Lung (tissue), 12 donors: ENCODE data around the gene RRP1B. TPM values are rescaled to one million over a fixed set of nuclear protein-coding genes. Genes with fewer than 3 reads are reported as not detected.

Experiments used
- ATAC-seq: fragments of 200-7000 bp; cut with Tn5 transposase; one replicate; pipeline ENCODE4 v1.9.1; 2020; ENCODE audit warnings: moderate number of reproducible peaks; ENCODE audit not compliant: insufficient read depth, low FRiP score
- DNase-seq, 3 donors: peaks; one replicate each; pipeline ENCODE4 v3.0.0-alpha.2; 2013 to 2017
- H3K27ac ChIP-seq, 2 donors: one replicate each; pipeline ENCODE4 v1.5.1; 2013; ENCODE audit warnings: mild to moderate bottlenecking in 2 of 2, moderate library complexity in 2 of 2, control low read depth in 1 of 2, inconsistent platforms in 1 of 2, low read depth in 1 of 2, low read length in 1 of 2
- H3K27me3 ChIP-seq, 3 donors: one replicate each; pipeline ENCODE4 v1.5.1; 2013; ENCODE audit warnings: low read length in 2 of 3; ENCODE audit not compliant: control insufficient read depth in 3 of 3, insufficient read depth in 3 of 3
- H3K36me3 ChIP-seq, 4 donors: one replicate each; pipeline ENCODE4 v1.5.1; 2013; ENCODE audit warnings: low read length in 4 of 4, mild to moderate bottlenecking in 1 of 4, moderate library complexity in 1 of 4; ENCODE audit not compliant: control insufficient read depth in 4 of 4, insufficient read depth in 4 of 4
- H3K4me1 ChIP-seq, 5 donors: one replicate each; pipeline ENCODE4 v1.5.1; 2013; ENCODE audit warnings: low read length in 5 of 5, mild to moderate bottlenecking in 2 of 5, moderate library complexity in 1 of 5; ENCODE audit not compliant: control insufficient read depth in 5 of 5, insufficient read depth in 5 of 5
- H3K4me3 ChIP-seq: one replicate; pipeline ENCODE4 v1.5.1; 2013; ENCODE audit warnings: mild to moderate bottlenecking, control low read depth, moderate library complexity
- H3K9ac ChIP-seq, 2 donors: one replicate each; pipeline ENCODE4 v1.5.1; 2013; ENCODE audit warnings: low read length in 2 of 2, control low read depth in 1 of 2; ENCODE audit not compliant: insufficient read depth in 1 of 2
- H3K9me3 ChIP-seq, 4 donors: one replicate each; pipeline ENCODE4 v1.5.1; 2013; ENCODE audit warnings: low read length in 3 of 4, mild to moderate bottlenecking in 1 of 4, moderate library complexity in 1 of 4; ENCODE audit not compliant: control insufficient read depth in 4 of 4, insufficient read depth in 3 of 4
- CTCF ChIP-seq: IDR thresholded peaks from 2 replicates; pipeline ENCODE4 v1.5.1; 2012; ENCODE audit warnings: mild to moderate bottlenecking; ENCODE audit errors: control extremely low read depth, extremely low read depth
- WGBS, 2 donors: extraction: QIAGEN DNeasy Blood & Tissue Kit; methylation state at CpG; one replicate each; pipeline ENCODE4 v1.1.7; 2013; 5-methylcytosine and 5-hydroxymethylcytosine counted together
- polyA plus RNA-seq, 2 donors: library from polyadenylated mRNA; stranded (reverse); fragments of 200-250 nt; gene quantifications; one replicate each; pipeline ENCODE4 v1.2.1, GENCODE V29; 2013
- total RNA-seq, 2 donors: library from RNA; depleted of rRNA in 1 of 2; stranded (reverse); fragments of >200 nt in 1 of 2; gene quantifications; one replicate each; pipeline ENCODE4 v1.2.1, GENCODE V29; 2014 to 2021
- donor health status: control.
- donor health status: control.
- donor health status: Bipolar disorder and iron deficiency.
- donor health status: healthy.
- donor health status: DM: yes; HTN: yes; CAD: no.

RRP1B gene
- total and polyA plus RNA-seq, 4 donors = 6.4 to 18.1 (median 12.7) TPM

- WGBS, 2 donors = 92 to 96% methylated on average over 4 of the region's 4 CpGs
- ATAC-seq (no peak), DNase-seq (no peak)
- Histone ChIP-seq H3K9me3 (peaks cover 0 to 8% (median 4%) of the 10 kb centered on the region in 4 donors), H3K27ac (no peak overlapping the region), H3K27me3 (no peaks in the 10 kb centered on the region), H3K36me3 (no peaks in the 10 kb centered on the region), H3K9ac (no peak overlapping the region), H3K4me1 (peaks cover 0 to 2% (median 0%) of the 10 kb centered on the region in 5 donors), H3K4me3 (no peak overlapping the region)
- no peak for TF ChIP-seq CTCF
These were observed 35.0 kb upstream of the RRP1B start for GRCh38 chr21:43624339-43624738.

GRCh38 chr21:43626390-43626789 is 33.0 kb upstream of the RRP1B start:
- no peak for ATAC-seq

GRCh38 chr21:43627527-43627926 is 31.8 kb upstream of the RRP1B start:
- Histone ChIP-seq H3K27me3 (no peaks in the 10 kb centered on the region), H3K4me1 (peaks cover 0 to 2% (median 0%) of the 10 kb centered on the region in 5 donors), H3K9ac (no peak overlapping the region), H3K4me3 (no peak overlapping the region), H3K36me3 (no peaks in the 10 kb centered on the region), H3K27ac (no peak overlapping the region), H3K9me3 (peaks cover 0 to 4% (median under 1%) of the 10 kb centered on the region in 4 donors)
- no peak for TF ChIP-seq CTCF
- WGBS, 2 donors = 64 to 71% methylated on average over 2 of the region's 2 CpGs
- no peak for DNase-seq
- no peak for ATAC-seq

More at GRCh38 chr21:43626390-43626789, 33.0 kb upstream of the RRP1B start:
- Histone ChIP-seq H3K4me1 (peaks cover 0 to 2% (median 0%) of the 10 kb centered on the region in 5 donors), H3K4me3 (no peak overlapping the region), H3K27me3 (no peaks in the 10 kb centered on the region), H3K27ac (no peak overlapping the region), H3K9me3 (peaks cover 0 to 4% (median 0%) of the 10 kb centered on the region in 4 donors), H3K9ac (no peak overlapping the region), H3K36me3 (no peaks in the 10 kb centered on the region)
- no peak for DNase-seq
- no peak for TF ChIP-seq CTCF
- WGBS, 2 donors = 39 to 62% methylated on average over 3 of the region's 3 CpGs
